OCI-LY7 (cell line): Measurements from ENCODE around the gene CHSY3. TPM values are rescaled to one million over a fixed set of nuclear protein-coding genes. Genes with fewer than 3 reads are reported as not detected.

Experiments
- BruUV-seq: library from RNA; stranded (reverse); fragments of 400-500 nt; replicated peaks from 2 replicates; lab custom pipeline; 2021; lab: Mats Ljungman, UMichigan
- CTCF ChIA-PET: fragments of 300-600 bp; sonication (Branson Sonifier 250); formaldehyde crosslinking; loops from one replicate; lab custom pipeline; 2022; ENCODE audit warnings: antibody characterized with exemption; ENCODE audit not compliant: unreplicated experiment; lab: Charles Lee
- POLR2A ChIA-PET: fragments of 300-600 bp; sonication (Branson Sonifier 250); formaldehyde crosslinking; loops from one replicate; lab custom pipeline; 2022; ENCODE audit warnings: antibody characterized with exemption; lab: Charles Lee
- DNase-seq: peaks from one replicate; pipeline ENCODE4 v3.0.0-alpha.2; 2015; ENCODE audit warnings: low spot score
- H2AFZ ChIP-seq: fragments of 200-600 bp; sonication (generic), shearing (Covaris generic); 2 replicates; pipeline ENCODE4 v1.6.1; 2014; ENCODE audit warnings: mild to moderate bottlenecking, antibody characterized with exemption, low read length, moderate library complexity
- H3K27ac ChIP-seq: fragments of 200-600 bp; sonication (generic); 2 replicates; pipeline ENCODE4 v1.5.1; 2014; ENCODE audit warnings: mixed run types, low read depth, mild to moderate bottlenecking, moderate library complexity, low read length, inconsistent platforms; ENCODE audit not compliant: poor library complexity, severe bottlenecking
- H3K36me3 ChIP-seq: fragments of 200-600 bp; sonication (generic); 2 replicates; pipeline ENCODE4 v1.6.1; 2014; ENCODE audit warnings: mild to moderate bottlenecking, antibody characterized with exemption, low read length, moderate library complexity, mixed read lengths; ENCODE audit not compliant: insufficient read depth
- H3K4me1 ChIP-seq: fragments of 200-600 bp; sonication (generic); 2 replicates; pipeline ENCODE4 v1.5.1; 2014; ENCODE audit warnings: mild to moderate bottlenecking, low read length; ENCODE audit not compliant: insufficient read depth, poor library complexity, severe bottlenecking
- H3K4me2 ChIP-seq: fragments of 200-600 bp; sonication (generic); 2 replicates; pipeline ENCODE4 v1.6.1; 2014; ENCODE audit warnings: mild to moderate bottlenecking, low read length
- H3K4me3 ChIP-seq: fragments of 200-600 bp; sonication (generic); 2 replicates; pipeline ENCODE4 v1.5.1; 2014; ENCODE audit warnings: mild to moderate bottlenecking, low read depth, low read length; ENCODE audit not compliant: poor library complexity, severe bottlenecking
- H3K79me2 ChIP-seq: fragments of 200-600 bp; sonication (generic); 2 replicates; pipeline ENCODE4 v1.6.1; 2016; ENCODE audit warnings: low read depth, mild to moderate bottlenecking, low read length, moderate library complexity, mixed read lengths; ENCODE audit not compliant: insufficient read depth
- H3K9me2 ChIP-seq: fragments of 200-600 bp; sonication (generic); 2 replicates; pipeline ENCODE4 v1.6.1; 2016; ENCODE audit warnings: mild to moderate bottlenecking, low read length, mixed read lengths; ENCODE audit not compliant: insufficient read depth
- H3K9me3 ChIP-seq: fragments of 200-600 bp; sonication (generic); 2 replicates; pipeline ENCODE4 v1.6.1; 2014; ENCODE audit warnings: mild to moderate bottlenecking, mixed run types, low read length, mixed read lengths
- H4K20me1 ChIP-seq: fragments of 200-600 bp; sonication (generic); 2 replicates; pipeline ENCODE4 v1.6.1; 2014; ENCODE audit warnings: mild to moderate bottlenecking, antibody characterized with exemption, low read length, moderate library complexity, mixed read lengths; ENCODE audit not compliant: insufficient read depth
- CTCF ChIP-seq: fragments of 200-600 bp; sonication (generic); conservative IDR thresholded peaks from 2 replicates; pipeline ENCODE4 v1.5.1; 2014; ENCODE audit warnings: mild to moderate bottlenecking, antibody characterized with exemption, low read length, moderate library complexity, mixed read lengths
- EZH2phosphoT487 ChIP-seq: fragments of 200-600 bp; sonication (generic); IDR thresholded peaks from 2 replicates; pipeline ENCODE4 v1.6.1; 2018; ENCODE audit warnings: low read depth, borderline replicate concordance, mild to moderate bottlenecking, mixed run types, antibody characterized with exemption, low read length, moderate library complexity, mixed read lengths
- intact Hi-C: fragments of 100-400 bp; cut with micrococcal nuclease; formaldehyde crosslinking; loops from one replicate; pipeline ENCODE4 v1.10.0; 2022; ENCODE audit not compliant: unreplicated experiment
- total RNA-seq, 2 experiments: library from RNA; depleted of rRNA in 1 of 2; stranded (reverse); fragments of >200 nt in 1 of 2; shearing (Covaris generic) in 1 of 2; gene quantifications; 2 replicates each; pipeline ENCODE4 v1.2.3, GENCODE V29; 2014 to 2022

CHSY3 gene
- total RNA-seq, 2 experiments from 2014 or later, result not detected

- Histone ChIP-seq H3K4me2 (no peak overlapping the region), H3K4me1 (no peaks in the 10 kb centered on the region), H3K9me3 (no peaks in the 10 kb centered on the region), H3K4me3 (no peak overlapping the region), H3K9me2 (no peaks in the 10 kb centered on the region), H3K79me2 (no peaks in the 10 kb centered on the region), H3K27ac (no peak overlapping the region), H3K36me3 (no peaks in the 10 kb centered on the region), H2AFZ (no peak overlapping the region), H4K20me1 (no peaks in the 10 kb centered on the region)
- TF ChIP-seq EZH2phosphoT487, result no peak
- TF ChIP-seq CTCF, result no peak
- CTCF ChIA-PET, result no interaction called here
- POLR2A ChIA-PET, result no interaction called here
- DNase-seq, result no peak
- intact Hi-C loops, result no loop called here
- BruUV-seq, result no TSS peak
Observed at GRCh38 chr5:129972465-129973141, 68.3 kb downstream of the CHSY3 start.

- DNase-seq, result no peak
- Histone ChIP-seq H3K27ac (no peak overlapping the region), H3K9me3 (no peaks in the 10 kb centered on the region), H3K4me3 (no peak overlapping the region), H3K4me2 (no peak overlapping the region), H2AFZ (no peak overlapping the region), H3K36me3 (no peaks in the 10 kb centered on the region), H4K20me1 (no peaks in the 10 kb centered on the region), H3K4me1 (no peaks in the 10 kb centered on the region), H3K9me2 (no peaks in the 10 kb centered on the region), H3K79me2 (no peaks in the 10 kb centered on the region)
- ChIA-PET POLR2A (interaction anchor here (0.8 kb wide), 1 partner anchor 39 kb away, joined by 3 read pairs; no protein-coding TSS in a partner anchor), CTCF (no interaction called here)
- BruUV-seq, result no TSS peak
- TF ChIP-seq EZH2phosphoT487 (no peak), CTCF (no peak)
- intact Hi-C loops, result no loop called here
Observed at GRCh38 chr5:129973716-129974426, 69.6 kb downstream of the CHSY3 start.

- no peaks in the 10 kb centered on the region for H3K4me1 ChIP-seq
- ChIA-PET POLR2A (interaction anchor here (0.7 to 1.0 kb wide), 5 partner anchors 9 to 1738 kb away, joined by 3 to 5 read pairs (median 3); no protein-coding TSS in a partner anchor), CTCF (no interaction called here)
- H3K9me3 ChIP-seq, result no peaks in the 10 kb centered on the region
- H3K4me2 ChIP-seq, result no peak overlapping the region
- H3K36me3 ChIP-seq, result no peaks in the 10 kb centered on the region
- H3K27ac ChIP-seq, result no peak overlapping the region
- DNase-seq, result no peak
- no peaks in the 10 kb centered on the region for H4K20me1 ChIP-seq
- BruUV-seq, result no TSS peak
- H3K9me2 ChIP-seq, result no peaks in the 10 kb centered on the region
- H3K79me2 ChIP-seq, result no peaks in the 10 kb centered on the region
- TF ChIP-seq EZH2phosphoT487 (no peak), CTCF (no peak)
- no peak overlapping the region for H2AFZ ChIP-seq
- intact Hi-C loops, result no loop called here
- H3K4me3 ChIP-seq, result no peak overlapping the region
Observed at GRCh38 chr5:129977810-129978209, 73.5 kb downstream of the CHSY3 start.
